NCI-H2196 (cell line): Measurements from ENCODE around the gene NKPD1.
"Not testable (repeated sequence)": the region's sequence is repeated elsewhere in the genome, so short reads cannot be mapped to it uniquely, and the experiment has no call there.

Experiments used
- DNase-seq: peaks from one replicate; lab custom pipeline; 2025; ENCODE audit not compliant: unreplicated experiment; lab: John Stamatoyannopoulos, UW

The NKPD1 gene

DNA sequence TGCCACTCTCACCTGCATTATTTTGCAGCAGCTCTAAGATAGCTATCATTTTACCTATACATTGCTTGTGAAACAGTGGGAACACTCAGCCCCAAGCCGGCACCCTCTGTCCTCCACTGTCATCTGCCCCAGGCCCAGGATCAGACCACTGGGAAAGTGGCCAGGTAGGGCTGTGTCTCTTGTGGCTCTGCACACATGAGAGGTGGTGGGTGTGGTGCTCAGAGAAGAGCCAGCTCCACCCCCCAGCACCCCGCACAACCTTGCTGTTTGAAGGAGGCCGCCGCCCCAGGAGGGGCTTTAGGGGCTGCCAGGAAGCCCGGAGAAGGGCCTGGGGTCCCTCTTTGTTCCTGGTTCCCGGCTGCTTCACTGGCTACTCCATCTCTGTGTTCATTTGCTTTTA, 41.2 kb downstream of the NKPD1 start:
- no peak for DNase-seq

DNA sequence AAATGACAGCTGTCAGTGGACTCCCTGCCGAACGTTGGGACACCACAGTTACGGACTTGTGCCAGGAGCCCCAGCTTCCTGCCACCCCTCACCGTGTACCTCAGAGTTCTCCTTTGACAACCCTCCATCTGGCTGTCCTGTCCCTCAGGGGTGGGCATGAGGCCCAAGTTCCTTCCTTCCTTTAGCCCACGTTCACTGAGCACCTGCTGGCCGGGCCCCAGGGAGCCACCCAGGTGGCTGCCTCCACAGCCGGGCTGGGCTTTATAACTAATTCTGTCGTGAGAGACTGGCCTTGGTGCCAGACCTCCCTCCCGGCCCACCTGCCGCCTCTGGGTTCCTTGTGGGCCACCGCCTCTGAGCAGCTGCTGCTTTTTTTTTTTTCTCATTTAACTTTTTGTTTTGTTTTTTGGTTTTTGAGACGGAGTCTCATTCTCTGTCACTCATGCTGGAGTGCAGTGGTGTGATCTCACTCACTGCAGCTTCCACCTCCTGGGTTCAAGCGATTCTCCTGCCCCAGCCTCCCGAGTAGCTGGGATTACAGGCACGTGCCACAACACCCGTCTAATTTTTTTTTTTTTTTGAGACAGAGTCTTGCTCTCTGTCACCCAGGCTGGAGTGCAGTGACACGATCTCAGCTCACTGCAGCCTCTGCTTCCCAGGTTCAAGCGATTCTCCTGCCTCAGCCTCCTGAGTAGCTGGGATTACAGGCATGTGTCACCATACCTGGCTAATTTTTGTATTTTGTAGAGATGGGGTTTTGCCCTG, 42.0 kb downstream of the NKPD1 start:
- not testable (repeated sequence) for DNase-seq

DNA sequence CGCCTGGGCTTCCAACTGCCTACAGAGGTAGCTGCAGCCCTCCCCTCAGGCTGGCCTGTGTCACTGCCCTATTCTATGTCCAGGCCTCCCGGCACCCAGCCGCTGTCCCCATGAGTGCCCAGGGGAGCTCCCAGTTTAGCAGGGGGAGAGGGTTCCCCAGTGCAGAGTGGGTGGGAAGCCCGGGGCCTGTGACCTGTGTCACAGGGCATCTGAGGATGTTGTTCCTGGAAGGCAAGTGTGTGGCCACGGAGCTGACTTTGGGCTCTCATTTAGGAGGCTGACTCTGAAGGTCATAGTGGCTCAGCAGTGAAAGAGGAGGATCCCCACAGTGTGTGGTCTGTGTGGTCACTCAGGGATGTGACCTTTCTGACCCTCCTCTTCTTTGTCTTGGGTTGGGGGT, 42.7 kb downstream of the NKPD1 start:
- DNase-seq, result no peak

DNA sequence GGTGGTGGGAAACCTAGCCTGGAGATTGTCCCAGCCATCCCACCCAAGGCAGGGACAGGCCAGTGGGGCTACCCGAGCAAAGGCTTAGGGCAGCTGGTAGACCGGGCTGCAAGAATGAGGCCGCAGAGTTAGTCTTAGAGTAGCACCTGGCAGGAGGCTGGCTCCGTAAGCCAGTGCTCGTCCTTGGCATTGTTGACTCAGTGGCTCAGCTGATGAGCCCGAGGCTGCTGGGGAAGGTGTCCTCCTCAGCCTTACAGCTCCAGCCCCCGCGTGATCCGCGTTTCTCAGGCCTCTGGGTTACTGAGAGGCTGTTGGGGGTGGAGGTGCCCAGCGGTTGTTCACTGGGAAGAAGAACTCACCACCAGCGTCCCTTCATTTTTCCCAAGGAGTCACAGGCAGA, 43.1 kb downstream of the NKPD1 start:
- peak; percentile 52 for DNase-seq

DNA sequence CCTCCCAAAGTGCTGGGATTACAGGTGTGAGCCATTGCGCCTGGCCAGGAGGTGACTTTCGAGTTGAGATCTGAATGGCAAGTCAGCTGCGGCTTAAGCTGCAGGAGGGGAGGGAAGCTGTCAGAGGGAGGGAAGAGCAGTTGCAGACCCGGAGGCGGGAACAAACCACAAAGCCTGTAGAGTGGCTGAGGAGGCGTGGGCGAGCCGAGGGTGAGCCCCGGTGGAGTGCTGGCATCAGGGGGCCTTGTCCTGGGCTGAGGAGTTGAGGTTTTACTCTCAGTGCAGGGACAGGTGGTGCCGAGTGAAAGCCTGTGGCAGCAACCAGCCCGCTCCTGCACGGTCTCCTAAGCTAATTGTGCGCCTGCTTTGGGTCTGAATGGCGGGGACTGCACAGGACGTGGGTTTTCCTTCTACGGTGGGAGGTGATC, 43.6 kb downstream of the NKPD1 start:
- DNase-seq, result peak; percentile 38

DNA sequence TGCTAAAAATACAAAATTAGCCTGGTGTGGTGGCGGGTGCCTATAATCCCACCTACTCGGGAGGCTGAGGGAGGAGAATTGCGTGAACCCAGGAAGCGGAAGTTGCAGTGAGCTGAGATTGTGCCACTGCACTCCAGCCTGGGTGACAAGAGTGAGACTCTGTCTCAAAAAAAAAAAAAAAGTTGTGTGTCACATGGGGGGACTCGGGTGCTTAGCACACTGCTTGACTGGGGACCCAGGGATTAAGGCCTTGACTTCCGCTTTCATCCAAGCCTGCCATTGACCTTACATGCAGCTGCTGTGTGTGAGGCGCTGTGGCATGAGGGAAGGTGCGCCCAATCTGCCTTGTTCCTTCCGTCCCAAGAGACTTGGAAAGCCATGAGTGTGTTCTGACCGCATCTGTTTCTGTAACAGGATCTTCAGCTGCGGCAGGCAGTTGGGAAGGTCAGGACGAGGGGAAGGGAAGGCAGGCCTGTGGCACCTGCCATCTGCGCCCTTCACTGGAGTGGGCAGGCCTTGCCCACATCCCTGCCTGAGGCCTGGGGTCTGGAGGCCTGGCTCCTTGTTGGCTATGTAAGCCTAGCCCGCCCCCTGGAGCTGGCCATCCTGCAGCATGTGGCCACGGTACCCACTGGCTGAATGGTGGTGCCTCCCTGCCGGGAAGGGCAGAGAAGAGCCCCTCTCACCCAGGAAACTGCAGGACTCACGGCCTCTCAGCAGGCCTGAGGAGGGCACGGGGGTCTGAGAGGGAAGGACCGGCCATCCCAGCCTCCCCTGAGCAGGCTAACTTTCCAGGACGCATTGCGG, 44.8 kb downstream of the NKPD1 start:
- peak; percentile 81 for DNase-seq

DNA sequence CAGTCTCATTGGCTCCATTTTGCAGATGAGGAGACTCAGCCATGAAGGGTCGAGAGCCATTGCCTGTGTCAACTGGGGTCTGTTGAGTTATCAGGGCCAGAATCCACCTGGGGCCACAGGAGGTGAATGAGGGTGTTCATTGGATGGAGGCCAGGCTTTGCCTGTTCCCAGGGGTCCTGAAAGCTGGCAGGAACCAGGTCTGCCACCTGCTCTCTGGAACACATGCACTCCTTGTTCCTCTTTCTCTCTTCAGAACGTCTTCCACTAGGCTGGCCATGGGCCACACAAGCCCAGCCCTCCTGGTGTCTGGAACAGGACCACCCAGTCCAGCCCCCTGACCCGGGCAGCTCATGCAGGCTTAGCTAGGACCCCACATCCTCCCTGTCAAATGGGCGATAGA, 46.7 kb downstream of the NKPD1 start:
- no peak for DNase-seq

DNA sequence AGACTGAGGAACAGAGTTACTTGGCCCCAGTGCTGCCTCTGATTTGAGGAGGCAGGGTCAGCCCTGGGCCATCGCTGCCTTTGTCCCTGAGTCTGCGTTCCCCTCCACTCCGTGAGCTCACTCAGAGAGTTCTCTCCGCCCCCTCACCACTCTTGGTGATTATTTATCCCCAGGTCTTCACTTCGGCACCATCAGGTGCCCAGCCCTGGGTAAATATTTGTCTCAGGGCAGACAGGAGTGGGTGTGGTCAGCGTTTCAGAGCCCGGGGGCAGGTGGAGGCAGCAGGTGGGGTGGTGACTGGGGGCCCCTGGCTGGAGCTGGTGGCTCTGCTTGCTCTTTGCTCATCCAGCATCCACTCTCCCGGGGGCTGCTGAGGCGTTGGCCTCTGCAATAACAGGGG, 47.2 kb downstream of the NKPD1 start:
- DNase-seq, result peak; percentile 83

DNA sequence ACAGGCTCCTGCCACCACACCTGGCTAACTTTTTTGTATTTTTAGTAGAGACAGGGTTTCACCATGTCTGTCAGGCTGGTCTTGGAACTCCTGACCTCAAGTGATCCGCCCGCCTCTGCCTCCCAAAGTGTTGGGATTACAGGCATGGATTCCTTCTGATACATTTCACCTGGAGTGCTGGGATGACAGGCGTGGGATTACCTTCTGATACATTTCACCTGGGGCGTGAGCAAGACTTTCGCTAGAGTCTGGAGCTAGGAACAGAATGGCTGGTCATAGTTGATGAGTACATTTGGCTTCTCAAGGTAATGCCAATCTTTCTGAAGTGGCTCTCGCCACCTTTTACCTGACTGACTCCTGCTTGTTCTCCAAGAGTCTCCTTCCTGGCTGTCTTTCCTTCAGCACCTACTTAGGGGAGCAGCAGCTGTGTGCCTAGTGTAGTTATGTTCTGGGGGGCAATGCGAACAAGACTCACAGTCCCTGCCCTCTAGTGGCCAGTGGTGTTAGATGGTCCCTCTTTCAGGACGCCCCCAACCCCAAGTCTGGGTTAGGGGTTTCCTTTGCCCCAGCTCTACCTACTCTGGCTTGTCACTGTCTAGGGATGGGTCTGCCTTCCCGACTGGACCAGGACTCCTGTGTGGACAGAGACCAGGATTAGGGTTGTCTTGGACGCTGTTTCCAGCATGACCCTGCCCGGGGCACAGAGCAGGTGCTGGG, 48.5 kb downstream of the NKPD1 start:
- DNase-seq, result no peak
